Activated CD8-positive, alpha-beta memory T cell treated with anti-CD3 and anti-CD28 coated beads for 48 hours (primary cell): ENCODE measurements around the gene LCN12.

Experiments used
- DNase-seq, 3 experiments: peaks; one replicate each; pipeline ENCODE4 v3.0.0-alpha.2; 2020; ENCODE audit warnings: low read depth in 2 of 3, low spot score in 2 of 3

Gene LCN12

GRCh38 chr9:136944519-136945332, 7.3 kb upstream of the LCN12 start, which contains the start of the genes C8G and FBXW5:
Gene C8G, plus strand, starts transcription at chr9:136945243. Its CDS starts 78 bp downstream, at chr9:136945321.
Gene FBXW5, minus strand, starts transcription at chr9:136944738. Its CDS starts 655 bp downstream, at chr9:136944083.
- peak; percentile 93 to 95 (median 94) for DNase-seq

GRCh38 chr9:136945333-136946227, 6.5 kb upstream of the LCN12 start:
- no peak for DNase-seq

DNA sequence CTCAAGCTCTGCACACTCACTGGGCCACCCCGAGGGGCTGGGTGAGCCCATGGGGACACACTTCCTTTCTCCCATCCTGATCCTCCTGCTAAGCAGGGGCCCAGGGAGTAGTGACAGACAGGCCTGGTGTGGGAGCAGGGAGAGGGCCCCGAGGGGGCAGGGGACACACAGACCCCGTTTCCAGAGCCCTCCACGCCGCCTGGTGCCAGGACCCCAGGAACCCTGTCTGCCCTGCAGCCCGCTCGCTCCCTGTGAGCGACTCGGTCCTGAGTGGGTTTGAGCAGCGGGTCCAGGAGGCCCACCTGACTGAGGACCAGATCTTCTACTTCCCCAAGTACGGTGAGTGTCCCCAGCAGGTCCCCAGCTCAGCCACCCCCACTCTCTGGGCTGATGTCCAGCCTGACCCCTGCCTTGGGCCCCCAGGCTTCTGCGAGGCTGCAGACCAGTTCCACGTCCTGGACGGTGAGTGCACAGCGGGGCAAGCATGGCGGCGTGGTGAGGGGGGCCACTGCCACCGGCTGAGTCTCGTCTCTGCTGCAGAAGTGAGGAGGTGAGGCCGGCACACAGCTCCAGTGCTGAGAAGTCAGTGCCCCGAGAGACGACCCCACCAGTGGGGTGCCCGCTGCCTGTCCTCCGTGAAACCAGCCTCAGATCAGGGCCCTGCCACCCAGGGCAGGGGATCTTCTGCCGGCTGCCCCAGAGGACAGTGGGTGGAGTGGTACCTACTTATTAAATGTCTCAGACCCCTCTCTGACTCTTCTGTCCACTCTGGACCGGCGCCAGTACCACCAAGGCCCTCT, 5.6 kb upstream of the LCN12 start:
- no peak for DNase-seq

- DNase-seq = no peak
Observed at GRCh38 chr9:136947028-136947891, 4.8 kb upstream of the LCN12 start.

DNA sequence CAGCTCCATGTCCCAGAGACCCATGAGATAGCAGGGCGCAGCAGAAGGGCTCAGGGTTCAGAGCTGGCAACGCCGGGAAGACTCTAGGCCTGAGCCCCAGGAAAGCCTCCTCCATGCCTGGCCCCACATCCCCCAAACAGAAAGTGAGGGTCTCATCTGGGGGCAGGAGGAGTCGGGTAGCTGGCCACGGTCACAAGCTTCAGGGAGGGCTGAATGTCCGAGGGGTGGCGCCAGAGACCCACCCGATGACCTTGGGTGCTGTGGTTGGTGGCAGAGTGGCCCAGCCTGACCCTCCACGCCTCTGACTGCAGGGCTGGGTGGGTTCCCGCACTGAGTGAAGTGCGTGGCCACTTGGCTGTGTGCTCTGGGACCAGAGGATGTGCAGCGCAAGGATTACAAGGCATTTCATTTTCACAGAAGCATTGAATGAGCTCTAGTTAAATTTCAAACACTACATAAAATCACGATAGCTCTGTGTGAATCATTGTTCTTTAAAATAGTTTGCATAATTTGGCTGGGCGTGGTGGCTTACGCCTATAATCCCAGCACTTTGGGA, 4.0 kb upstream of the LCN12 start:
- no peak for DNase-seq

GRCh38 chr9:136949239-136949816, 2.7 kb upstream of the LCN12 start:
- no peak for DNase-seq

DNA sequence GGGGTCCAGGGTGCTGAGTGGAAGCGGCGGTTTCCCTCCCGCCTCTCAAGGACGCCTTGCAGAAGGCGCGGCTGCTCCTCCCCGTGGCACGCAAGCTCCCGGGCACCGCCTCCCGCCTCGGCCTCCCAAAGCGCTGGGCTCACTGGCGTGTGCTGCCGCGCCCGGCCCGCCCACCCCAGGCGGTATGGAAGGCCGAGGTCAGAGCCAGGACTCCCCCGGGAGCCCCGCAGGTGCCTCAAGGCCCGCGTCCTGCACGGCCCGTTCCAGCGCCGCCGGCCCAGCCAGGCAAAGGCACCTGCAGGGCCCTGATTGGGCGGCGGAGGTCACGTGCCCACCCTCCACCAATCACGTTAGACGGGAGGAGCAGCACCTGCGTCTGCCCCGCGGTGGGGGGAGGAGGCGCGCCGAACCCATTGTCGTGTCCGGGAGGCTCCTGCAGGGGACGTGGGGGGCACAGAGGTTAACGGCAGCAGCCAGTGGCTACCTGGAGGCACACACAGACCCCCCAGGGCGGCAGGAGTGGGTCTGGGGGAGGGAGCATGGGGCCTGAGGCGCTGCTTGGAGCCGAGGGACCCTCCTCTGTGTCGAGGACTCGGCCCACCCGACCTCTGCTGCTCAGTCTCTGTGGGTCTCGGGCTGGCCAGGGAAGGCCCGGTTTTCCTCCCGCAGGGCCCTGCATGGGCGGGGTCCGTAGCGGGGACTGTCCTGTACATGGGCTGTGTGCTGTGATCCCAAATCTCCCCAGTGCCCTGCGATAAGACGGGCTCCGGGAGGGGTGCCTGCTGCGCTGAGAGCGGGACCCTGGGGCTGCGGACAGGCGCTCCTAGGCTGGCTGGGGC, 2.0 kb upstream of the LCN12 start:
- peak; percentile 85 to 94 (median 87) for DNase-seq

DNA sequence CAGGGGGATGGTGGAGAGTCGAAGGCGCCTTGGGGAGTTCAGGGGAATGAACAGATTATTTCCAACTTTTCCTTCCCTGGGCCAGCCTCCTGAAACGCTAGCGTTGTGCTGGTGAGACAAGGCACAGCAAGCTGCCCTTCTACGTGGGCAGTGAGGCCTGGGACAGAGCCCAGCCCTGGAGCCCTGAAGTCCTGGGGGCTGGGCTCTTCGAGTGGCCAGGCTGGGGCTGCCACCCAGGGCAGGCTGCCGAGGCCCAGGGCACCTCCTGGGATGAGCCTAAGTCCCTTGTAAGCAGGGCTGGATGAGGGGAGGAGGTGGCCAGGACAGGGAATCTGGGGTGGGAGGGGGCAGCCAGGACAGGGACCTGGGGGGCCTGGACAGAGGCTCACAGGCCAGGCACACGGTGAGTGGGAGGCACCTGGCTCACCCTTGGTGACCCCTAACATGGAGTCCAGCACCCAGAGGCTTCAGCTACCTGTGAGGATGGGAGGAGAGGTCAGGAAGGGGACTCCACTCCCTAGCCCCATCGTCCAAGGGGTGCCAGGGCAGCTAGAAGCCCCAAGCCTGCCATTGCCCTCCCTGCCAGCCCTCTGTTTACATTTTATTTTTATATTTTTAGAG, 1.3 kb upstream of the LCN12 start:
- DNase-seq = no peak

DNA sequence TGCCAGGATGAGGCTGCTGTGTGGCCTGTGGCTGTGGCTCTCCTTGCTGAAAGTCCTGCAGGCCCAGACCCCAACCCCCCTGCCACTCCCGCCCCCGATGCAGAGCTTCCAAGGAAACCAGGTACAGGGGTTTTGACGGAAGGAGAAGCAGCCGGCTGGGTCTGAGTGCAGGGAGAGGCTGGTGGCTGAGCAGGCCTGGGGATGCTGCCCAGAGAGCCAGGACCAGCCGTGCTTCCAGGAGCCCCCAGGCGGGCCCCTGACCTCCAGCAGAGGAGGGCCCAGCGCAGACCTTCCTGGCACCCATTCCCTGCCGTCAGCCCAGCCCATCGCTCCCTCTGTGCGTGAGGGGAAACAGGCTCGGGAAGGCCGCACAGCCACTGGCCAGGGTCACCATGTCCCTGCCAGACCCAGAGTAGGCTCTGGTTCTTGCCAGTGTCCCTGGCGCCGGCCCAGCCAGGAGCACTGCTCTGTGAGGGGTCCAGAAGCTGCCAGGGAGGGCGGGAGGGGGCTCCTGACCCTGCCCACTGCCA, 313 bp downstream of the LCN12 start:
- DNase-seq = no peak

GRCh38 chr9:136952876-136953770, 1.1 kb downstream of the LCN12 start:
- DNase-seq = no peak

DNA sequence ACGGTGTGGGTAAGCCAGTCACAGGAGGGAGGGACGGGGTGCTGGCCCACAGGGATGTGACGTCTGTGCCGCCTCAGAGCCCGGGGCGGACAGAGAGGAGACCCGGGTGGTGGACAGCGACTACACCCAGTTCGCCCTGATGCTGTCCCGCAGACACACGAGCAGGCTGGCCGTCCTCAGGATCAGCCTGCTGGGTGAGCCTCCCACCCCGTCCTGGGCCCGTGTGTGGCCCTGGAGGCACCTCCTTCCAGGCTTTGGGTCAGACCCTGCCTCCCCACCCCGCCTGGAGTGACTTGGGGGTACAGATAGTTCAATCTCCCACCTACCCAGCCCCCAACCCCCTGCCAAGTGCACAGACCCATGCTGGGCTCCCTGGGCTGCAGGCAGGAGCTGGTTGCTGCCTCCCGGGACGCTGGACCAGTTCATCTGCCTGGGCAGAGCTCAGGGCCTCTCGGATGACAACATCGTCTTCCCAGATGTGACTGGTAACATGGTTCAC, 1.7 kb downstream of the LCN12 start:
- DNase-seq = no peak

GRCh38 chr9:136954270-136955083, 2.4 kb downstream of the LCN12 start:
- DNase-seq = no peak

DNA sequence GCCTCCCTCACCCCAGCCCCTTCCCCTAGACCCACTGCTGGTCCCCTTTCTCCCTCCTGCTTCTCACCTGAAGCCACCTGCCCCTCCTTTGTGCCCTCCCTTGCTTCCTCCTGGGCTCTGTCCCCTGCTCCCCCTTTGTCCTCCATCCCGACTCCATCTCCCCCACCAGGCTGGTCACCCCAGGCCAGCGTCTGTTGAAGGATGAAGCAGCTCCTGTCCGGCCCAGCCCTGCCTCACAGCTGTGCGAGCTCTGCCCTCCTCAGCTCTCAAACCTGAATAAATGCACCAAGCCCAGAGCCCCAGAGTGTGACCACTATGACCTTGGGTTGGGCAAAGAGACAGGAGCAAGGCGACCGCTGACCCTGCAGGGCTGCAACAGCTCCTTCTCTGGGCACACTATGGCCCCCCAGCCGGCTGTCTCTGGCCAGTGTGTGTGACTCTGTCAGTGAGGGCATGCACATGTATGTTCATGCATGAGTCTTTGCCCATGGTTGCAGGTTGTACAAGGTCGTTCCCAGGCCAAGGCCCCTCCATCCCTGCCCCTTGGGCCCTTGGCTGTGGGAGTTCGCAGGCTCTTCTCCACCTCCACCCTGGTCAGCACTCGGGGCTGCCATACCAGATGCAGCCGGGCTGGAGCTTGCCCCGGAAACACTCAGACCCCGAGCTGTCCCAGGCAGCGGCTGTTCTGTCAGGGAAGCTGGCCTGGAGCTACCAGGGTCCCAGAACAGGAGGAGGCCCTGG, 3.3 kb downstream of the LCN12 start:
- no peak for DNase-seq

GRCh38 chr9:136955943-136956335, 3.9 kb downstream of the LCN12 start:
- no peak for DNase-seq

DNA sequence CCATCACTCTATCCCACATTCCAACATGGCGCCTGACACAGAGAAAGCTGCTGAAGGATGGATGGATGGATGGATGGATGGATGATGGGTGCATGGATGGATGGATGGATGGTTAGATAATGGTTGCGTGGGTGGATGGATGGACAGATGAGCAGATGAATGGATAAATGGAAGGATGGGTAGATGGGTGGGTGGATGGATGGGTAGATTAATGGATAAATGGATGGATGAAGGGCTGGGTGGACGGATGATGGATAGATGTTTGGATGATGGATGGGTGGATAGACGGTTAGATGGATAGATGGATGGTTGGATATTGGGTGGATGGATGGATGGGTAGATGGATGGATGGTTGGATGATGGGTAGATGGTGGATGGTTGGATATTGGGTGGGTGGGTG, 4.5 kb downstream of the LCN12 start:
- DNase-seq = no peak
